Measurements from ENCODE around the gene CLEC16A. TPM values are rescaled to one million over a fixed set of nuclear protein-coding genes. Genes with fewer than 3 reads are reported as not detected.
A peak's percentile ranks its signal among the peaks of the same experiment; 100 is the strongest.

The CLEC16A gene
- total RNA-seq (10 to 100 TPM; 38.1 to 44.4 TPM), polyA plus RNA-seq (10 to 100 TPM; 14.3 to 14.7 TPM)
- long read RNA-seq, donor 1, partial matches to known transcripts, result 6 of 6 reads
- long read RNA-seq, donor 1, other reads (novel, unspliced or antisense), result 0 of 6 reads
- long read RNA-seq, donor 2, result 0 reads
- long read RNA-seq, donor 3, result 0 reads
- long read RNA-seq, donor 4, result 0 reads
- long read RNA-seq, donor 5, partial matches to known transcripts, result 0 of 1 reads
- long read RNA-seq, donor 5, other reads (novel, unspliced or antisense), result 0 of 1 reads

DNA sequence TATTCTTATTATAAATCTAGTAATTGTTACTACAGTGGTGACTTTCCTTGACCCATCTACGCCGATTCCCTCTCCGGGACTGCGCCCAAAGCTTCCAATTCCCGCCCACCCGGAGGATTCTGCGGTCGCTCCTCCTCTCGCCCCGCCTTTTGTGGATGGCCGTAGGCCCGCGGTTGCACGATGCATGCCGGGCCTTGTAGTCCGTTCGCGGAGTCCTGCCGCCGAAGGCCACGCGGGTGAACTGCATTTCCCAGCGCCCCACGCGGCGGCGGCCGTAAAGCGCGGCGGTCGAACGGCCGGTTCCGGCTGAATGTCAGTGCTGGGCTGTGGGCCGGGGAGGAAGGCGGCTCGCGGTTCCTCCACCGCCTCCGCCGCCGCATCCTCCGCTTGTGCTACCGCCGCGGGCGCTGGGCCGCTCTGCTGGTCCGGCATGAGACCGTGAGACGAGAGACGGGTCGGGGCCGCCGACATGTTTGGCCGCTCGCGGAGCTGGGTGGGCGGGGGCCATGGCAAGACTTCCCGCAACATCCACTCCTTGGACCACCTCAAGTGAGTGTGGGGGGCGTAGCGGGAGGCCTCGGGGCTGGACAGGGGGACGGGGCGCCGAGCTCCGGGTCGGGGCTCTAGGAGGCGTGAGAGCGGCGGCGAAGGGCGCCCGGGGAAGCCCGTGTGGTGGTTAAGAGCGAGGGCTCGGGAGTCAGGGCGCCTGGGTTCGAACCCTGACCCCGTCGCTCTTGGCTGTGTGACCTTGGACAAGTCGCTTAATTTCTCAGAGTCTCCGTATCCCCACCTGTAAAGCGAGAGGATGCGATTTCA, at the start of gene CLEC16A:
CLEC16A (plus strand) TSS at position 316 of the 816 bp plus-strand sequence; CDS start at position 470, 154 bp downstream.
- Histone ChIP-seq H3K4me3 (peak within 1 kb of the TSS; percentile 82), H3K27me3 (ENCODE audit: control insufficient read depth in 3 of 3, insufficient read depth in 3 of 3, low read length in 2 of 3) (no peaks in the 10 kb centered on the region), H3K27ac (ENCODE audit: low read depth in 1 of 2, low read length in 1 of 2) (peak within 1 kb of the TSS; percentile 71 to 84), H3K36me3 (ENCODE audit: control insufficient read depth in 4 of 4, insufficient read depth in 4 of 4, low read length in 4 of 4) (peaks cover 0 to 3% (median under 1%) of the 10 kb centered on the region in 4 donors), H3K4me1 (ENCODE audit: control insufficient read depth in 5 of 5, insufficient read depth in 5 of 5, low read length in 5 of 5) (peaks cover 9 to 45% (median 32%) of the 10 kb centered on the region in 5 donors), H3K9ac (ENCODE audit: insufficient read depth in 1 of 2, low read length in 2 of 2) (peak within 1 kb of the TSS; percentile 33 to 39), H3K9me3 (ENCODE audit: control insufficient read depth in 4 of 4, insufficient read depth in 3 of 4, low read length in 3 of 4) (no peaks in the 10 kb centered on the region)
- TF ChIP-seq, protein P1, sequence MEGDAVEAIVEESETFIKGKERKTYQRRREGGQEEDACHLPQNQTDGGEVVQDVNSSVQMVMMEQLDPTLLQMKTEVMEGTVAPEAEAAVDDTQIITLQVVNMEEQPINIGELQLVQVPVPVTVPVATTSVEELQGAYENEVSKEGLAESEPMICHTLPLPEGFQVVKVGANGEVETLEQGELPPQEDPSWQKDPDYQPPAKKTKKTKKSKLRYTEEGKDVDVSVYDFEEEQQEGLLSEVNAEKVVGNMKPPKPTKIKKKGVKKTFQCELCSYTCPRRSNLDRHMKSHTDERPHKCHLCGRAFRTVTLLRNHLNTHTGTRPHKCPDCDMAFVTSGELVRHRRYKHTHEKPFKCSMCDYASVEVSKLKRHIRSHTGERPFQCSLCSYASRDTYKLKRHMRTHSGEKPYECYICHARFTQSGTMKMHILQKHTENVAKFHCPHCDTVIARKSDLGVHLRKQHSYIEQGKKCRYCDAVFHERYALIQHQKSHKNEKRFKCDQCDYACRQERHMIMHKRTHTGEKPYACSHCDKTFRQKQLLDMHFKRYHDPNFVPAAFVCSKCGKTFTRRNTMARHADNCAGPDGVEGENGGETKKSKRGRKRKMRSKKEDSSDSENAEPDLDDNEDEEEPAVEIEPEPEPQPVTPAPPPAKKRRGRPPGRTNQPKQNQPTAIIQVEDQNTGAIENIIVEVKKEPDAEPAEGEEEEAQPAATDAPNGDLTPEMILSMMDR (IDR thresholded peaks at IDR 0.05; ENCODE audit: control extremely low read depth, extremely low read depth), result peak; percentile 28
- ATAC-seq (ENCODE audit: insufficient read depth, low FRiP score), result peak; percentile 80
- 0 to 1% methylated on average over 83 to 86 of the region's 86 CpGs for WGBS, 2 donors
- peak; percentile 96 to 98 (median 96) for DNase-seq

GRCh38 chr16:10895053-10895946, 49.1 kb upstream of the CLEC16A start:
- Histone ChIP-seq H3K4me1 (ENCODE audit: control insufficient read depth in 5 of 5, insufficient read depth in 5 of 5, low read length in 5 of 5) (peaks cover 0 to 12% (median 0%) of the 10 kb centered on the region in 5 donors), H3K9ac (ENCODE audit: insufficient read depth in 1 of 2, low read length in 2 of 2) (no peak overlapping the region), H3K4me3 (no peak overlapping the region), H3K27me3 (ENCODE audit: control insufficient read depth in 3 of 3, insufficient read depth in 3 of 3, low read length in 2 of 3) (no peaks in the 10 kb centered on the region), H3K9me3 (ENCODE audit: control insufficient read depth in 4 of 4, insufficient read depth in 3 of 4, low read length in 3 of 4) (no peaks in the 10 kb centered on the region), H3K36me3 (ENCODE audit: control insufficient read depth in 4 of 4, insufficient read depth in 4 of 4, low read length in 4 of 4) (peaks cover 0 to 19% (median 1%) of the 10 kb centered on the region in 4 donors), H3K27ac (ENCODE audit: low read depth in 1 of 2, low read length in 1 of 2) (no peak overlapping the region)
- DNase-seq (peak; percentile 72 to 78 (median 72)), ATAC-seq (ENCODE audit: insufficient read depth, low FRiP score) (no peak)
- TF ChIP-seq, protein P1 (IDR thresholded peaks at IDR 0.05; ENCODE audit: control extremely low read depth, extremely low read depth), result no peak
- WGBS, 2 donors, result 62 to 70% methylated on average over 17 of the region's 17 CpGs

DNA sequence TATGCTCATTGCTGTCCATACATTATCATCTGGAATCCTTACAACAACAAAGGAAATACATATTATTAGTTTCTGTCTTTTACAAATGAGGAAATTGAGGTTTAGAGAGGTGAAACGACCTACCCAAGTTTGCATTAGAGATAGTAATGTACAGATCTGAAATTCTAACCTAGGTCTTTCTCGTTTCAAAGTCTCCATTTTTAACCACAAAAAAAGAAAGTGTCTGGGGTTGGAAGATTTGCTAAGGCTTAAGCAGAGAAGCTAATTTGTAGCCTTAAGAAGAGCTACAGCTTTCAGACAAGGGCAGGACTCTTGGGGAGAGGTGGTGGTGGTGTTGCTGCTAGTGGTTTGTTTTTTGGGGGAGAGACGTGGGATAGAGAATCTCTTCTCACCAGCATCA, 48.2 kb upstream of the CLEC16A start:
- WGBS, 2 donors, result 52 to 64% methylated on average over 3 of the region's 3 CpGs
- H3K27ac ChIP-seq (ENCODE audit: low read depth in 1 of 2, low read length in 1 of 2), result peak overlapping the region in 1 of 2 donors; percentile 20
- H3K9me3 ChIP-seq (ENCODE audit: control insufficient read depth in 4 of 4, insufficient read depth in 3 of 4, low read length in 3 of 4), result no peaks in the 10 kb centered on the region
- ATAC-seq (ENCODE audit: insufficient read depth, low FRiP score), result no peak
- peaks cover 0 to 22% (median 1%) of the 10 kb centered on the region in 4 donors for H3K36me3 ChIP-seq (ENCODE audit: control insufficient read depth in 4 of 4, insufficient read depth in 4 of 4, low read length in 4 of 4)
- DNase-seq, result no peak
- no peak overlapping the region for H3K4me3 ChIP-seq
- TF ChIP-seq, protein P1 (IDR thresholded peaks at IDR 0.05; ENCODE audit: control extremely low read depth, extremely low read depth), result no peak
- peaks cover 0 to 9% (median 0%) of the 10 kb centered on the region in 5 donors for H3K4me1 ChIP-seq (ENCODE audit: control insufficient read depth in 5 of 5, insufficient read depth in 5 of 5, low read length in 5 of 5)
- no peaks in the 10 kb centered on the region for H3K27me3 ChIP-seq (ENCODE audit: control insufficient read depth in 3 of 3, insufficient read depth in 3 of 3, low read length in 2 of 3)
- H3K9ac ChIP-seq (ENCODE audit: insufficient read depth in 1 of 2, low read length in 2 of 2), result no peak overlapping the region

All from lung (tissue), 16 donors.